Measurements from ENCODE around the gene CABYR.

CABYR gene

GRCh38 chr18:24173997-24174396 lies 35.1 kb downstream of the CABYR start:
- Histone ChIP-seq H3K4me1 (ENCODE audit: low read length) (peaks cover 34% of the 10 kb centered on the region), H2AFZ (ENCODE audit: low read depth, low read length) (no peak overlapping the region), H3K27ac (ENCODE audit: low read length) (no peak overlapping the region), H4K20me1 (ENCODE audit: insufficient read depth, low read length) (no peaks in the 10 kb centered on the region), H3K79me2 (ENCODE audit: low read length) (no peaks in the 10 kb centered on the region), H3K9ac (ENCODE audit: low read length) (no peak overlapping the region), H3K9me3 (ENCODE audit: insufficient read depth, low read length) (no peaks in the 10 kb centered on the region), H3K4me2 (ENCODE audit: low read length) (no peak overlapping the region), H3K36me3 (replicated peaks; ENCODE audit: low read depth, low read length) (no peaks in the 10 kb centered on the region), H3K4me3 (ENCODE audit: low read length) (no peak overlapping the region), H3K27me3 (ENCODE audit: low read depth, low read length) (no peaks in the 10 kb centered on the region)
- TF ChIP-seq CTCF (IDR thresholded peaks at IDR 0.05; ENCODE audit: low read depth, low read length) (no peak), EZH2phosphoT487 (IDR thresholded peaks at IDR 0.05; ENCODE audit: low read depth) (no peak)

DNA sequence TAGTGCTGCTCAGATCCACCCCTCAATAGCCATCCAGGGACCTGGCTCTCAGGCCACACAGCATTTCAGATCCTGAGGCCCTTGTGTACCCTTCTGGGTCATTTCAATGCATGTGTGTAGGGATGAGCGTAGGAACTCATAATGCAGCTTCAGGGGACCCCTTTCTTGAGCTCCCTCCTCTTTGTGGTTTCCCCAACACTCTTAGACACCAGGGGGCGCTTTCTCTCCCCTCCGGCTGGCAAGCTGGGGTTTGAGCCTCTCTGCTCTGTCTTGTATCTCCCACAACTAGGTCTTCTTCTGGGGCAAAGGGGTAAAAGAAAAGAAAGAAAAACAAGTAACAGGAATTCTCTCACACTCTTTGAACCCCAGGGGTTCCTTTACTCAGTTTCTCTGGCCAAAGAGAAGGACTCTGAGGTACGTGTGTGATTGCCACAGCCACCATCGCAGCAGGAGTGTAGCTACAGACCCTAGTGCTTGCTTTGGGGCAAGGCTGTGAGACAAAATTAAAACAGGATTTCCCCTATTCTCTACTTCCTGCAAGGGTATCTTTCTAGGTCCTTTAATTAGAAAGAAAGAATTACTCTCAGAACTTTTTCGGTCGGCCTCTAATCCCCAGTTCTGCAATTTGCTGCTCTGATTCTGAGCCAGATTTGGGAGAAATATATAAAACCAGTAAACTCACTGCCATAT lies 38.0 kb downstream of the CABYR start:
- Histone ChIP-seq H3K36me3 (replicated peaks; ENCODE audit: low read depth, low read length) (no peaks in the 10 kb centered on the region), H3K9ac (ENCODE audit: low read length) (peak overlapping the region; percentile 73), H2AFZ (ENCODE audit: low read depth, low read length) (peak overlapping the region; percentile 86; the same call in 1 of the 2 replicates), H4K20me1 (ENCODE audit: insufficient read depth, low read length) (no peaks in the 10 kb centered on the region), H3K27me3 (ENCODE audit: low read depth, low read length) (no peaks in the 10 kb centered on the region), H3K9me3 (ENCODE audit: insufficient read depth, low read length) (no peaks in the 10 kb centered on the region), H3K4me2 (ENCODE audit: low read length) (peak overlapping the region; percentile 91), H3K27ac (ENCODE audit: low read length) (peak overlapping the region; percentile 91), H3K4me3 (ENCODE audit: low read length) (peak overlapping the region; percentile 75), H3K4me1 (ENCODE audit: low read length) (peaks cover 38% of the 10 kb centered on the region), H3K79me2 (ENCODE audit: low read length) (no peaks in the 10 kb centered on the region)
- TF ChIP-seq EZH2phosphoT487 (IDR thresholded peaks at IDR 0.05; ENCODE audit: low read depth) = no peak
- peak; percentile 91 for TF ChIP-seq CTCF (IDR thresholded peaks at IDR 0.05; ENCODE audit: low read depth, low read length)

DNA sequence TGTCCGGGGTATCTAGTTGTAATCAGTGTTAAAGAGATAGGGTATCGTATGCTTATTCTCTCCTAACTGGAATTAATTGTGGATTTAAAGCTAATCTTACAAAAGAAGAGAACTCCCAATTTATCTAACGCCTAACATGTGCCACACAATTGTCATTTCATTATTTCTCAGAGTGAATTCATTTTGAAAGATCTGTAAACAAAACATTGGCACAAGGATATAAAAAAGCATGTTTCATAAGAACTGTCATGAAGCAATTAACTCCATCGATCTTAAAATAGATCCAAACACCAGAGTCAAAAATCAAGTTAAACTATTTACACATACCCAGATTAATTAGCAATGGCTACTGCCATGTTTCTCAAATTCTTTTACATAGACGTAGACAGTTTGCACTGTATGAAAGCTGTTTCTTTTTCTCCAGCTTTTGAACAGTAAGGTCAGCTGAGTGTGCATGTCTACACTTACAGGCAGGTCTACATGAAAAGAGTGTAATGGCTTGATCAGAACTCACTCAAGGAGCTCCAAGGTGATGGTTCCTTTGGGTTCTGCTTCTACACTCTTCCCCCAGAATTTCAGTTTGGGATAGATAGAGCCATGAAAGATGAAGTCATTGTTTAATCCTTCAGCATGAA lies 38.8 kb downstream of the CABYR start:
- Histone ChIP-seq H3K4me3 (ENCODE audit: low read length) (peak overlapping the region; percentile 75), H3K9me3 (ENCODE audit: insufficient read depth, low read length) (no peaks in the 10 kb centered on the region), H2AFZ (ENCODE audit: low read depth, low read length) (peak overlapping the region; percentile 52; the same call in 1 of the 2 replicates), H3K4me2 (ENCODE audit: low read length) (peak overlapping the region; percentile 91), H3K79me2 (ENCODE audit: low read length) (no peaks in the 10 kb centered on the region), H3K36me3 (replicated peaks; ENCODE audit: low read depth, low read length) (no peaks in the 10 kb centered on the region), H3K9ac (ENCODE audit: low read length) (peak overlapping the region; percentile 73), H3K27ac (ENCODE audit: low read length) (peak overlapping the region; percentile 91), H4K20me1 (ENCODE audit: insufficient read depth, low read length) (no peaks in the 10 kb centered on the region), H3K27me3 (ENCODE audit: low read depth, low read length) (no peaks in the 10 kb centered on the region), H3K4me1 (ENCODE audit: low read length) (peaks cover 38% of the 10 kb centered on the region)
- TF ChIP-seq EZH2phosphoT487 (IDR thresholded peaks at IDR 0.05; ENCODE audit: low read depth) (no peak), CTCF (IDR thresholded peaks at IDR 0.05; ENCODE audit: low read depth, low read length) (no peak)

- Histone ChIP-seq H2AFZ (ENCODE audit: low read depth, low read length) (no peak overlapping the region), H3K27me3 (ENCODE audit: low read depth, low read length) (no peaks in the 10 kb centered on the region), H3K36me3 (replicated peaks; ENCODE audit: low read depth, low read length) (no peaks in the 10 kb centered on the region), H3K79me2 (ENCODE audit: low read length) (no peaks in the 10 kb centered on the region), H3K4me3 (ENCODE audit: low read length) (no peak overlapping the region), H3K4me2 (ENCODE audit: low read length) (peak overlapping the region; percentile 51), H3K27ac (ENCODE audit: low read length) (no peak overlapping the region), H3K4me1 (ENCODE audit: low read length) (peaks cover 38% of the 10 kb centered on the region), H3K9me3 (ENCODE audit: insufficient read depth, low read length) (no peaks in the 10 kb centered on the region), H3K9ac (ENCODE audit: low read length) (no peak overlapping the region), H4K20me1 (ENCODE audit: insufficient read depth, low read length) (no peaks in the 10 kb centered on the region)
- TF ChIP-seq CTCF (IDR thresholded peaks at IDR 0.05; ENCODE audit: low read depth, low read length) (no peak), EZH2phosphoT487 (IDR thresholded peaks at IDR 0.05; ENCODE audit: low read depth) (no peak)
Observed at GRCh38 chr18:24180048-24180447, 41.2 kb downstream of the CABYR start.
